Neuronal stem cell (in vitro differentiated cells): ENCODE measurements around the gene LIPT1.

Experiments used
- DNase-seq: peaks from one replicate; pipeline ENCODE4 v3.0.0-alpha.2; 2013; ENCODE audit warnings: low spot score
- H2AFZ ChIP-seq: one replicate; pipeline ENCODE4 v1.6.1; 2013; ENCODE audit warnings: mild to moderate bottlenecking, low read length, inconsistent platforms
- H2AK5ac ChIP-seq: 2 replicates; pipeline ENCODE4 v1.6.1; 2013; ENCODE audit warnings: low read depth, mild to moderate bottlenecking, inconsistent platforms, low read length, moderate library complexity, mixed read lengths
- H2BK120ac ChIP-seq: 2 replicates; pipeline ENCODE4 v1.6.1; 2013; ENCODE audit warnings: low read depth, mild to moderate bottlenecking, inconsistent platforms, low read length, moderate library complexity, mixed read lengths
- H2BK12ac ChIP-seq: one replicate; pipeline ENCODE4 v1.6.1; 2013; ENCODE audit warnings: low read length, inconsistent platforms
- H2BK15ac ChIP-seq: 2 replicates; pipeline ENCODE4 v1.6.1; 2013; ENCODE audit warnings: mild to moderate bottlenecking, low read length, inconsistent platforms, mixed read lengths
- H2BK5ac ChIP-seq: one replicate; pipeline ENCODE4 v1.6.1; 2013; ENCODE audit warnings: inconsistent platforms, mild to moderate bottlenecking, low read length, moderate library complexity
- H3K14ac ChIP-seq: one replicate; pipeline ENCODE4 v1.6.1; 2013; ENCODE audit warnings: low read length, inconsistent platforms
- H3K18ac ChIP-seq: 2 replicates; pipeline ENCODE4 v1.6.1; 2013; ENCODE audit warnings: low read length, inconsistent platforms
- H3K23ac ChIP-seq: 2 replicates; pipeline ENCODE4 v1.6.1; 2013; ENCODE audit warnings: low read depth, mild to moderate bottlenecking, mixed read lengths, low read length, inconsistent platforms; ENCODE audit not compliant: poor library complexity
- H3K27ac ChIP-seq: replicated peaks from 3 replicates; pipeline ENCODE4 v1.5.1; 2013; ENCODE audit warnings: low read length, inconsistent platforms
- H3K27me3 ChIP-seq, 3 experiments: 2 replicates each; pipeline ENCODE4 v1.6.1; 2013; ENCODE audit warnings: low read length in 3 of 3, mild to moderate bottlenecking in 2 of 3, inconsistent platforms in 1 of 3, low read depth in 1 of 3, mixed read lengths in 1 of 3, moderate library complexity in 1 of 3; ENCODE audit not compliant: control insufficient read depth in 3 of 3, insufficient read depth in 3 of 3
- H3K36me3 ChIP-seq, 2 donors: replicated peaks in 1 of 2; 2 replicates each; pipeline ENCODE4 v1.6.1; 2013; ENCODE audit warnings: low read length in 2 of 2; ENCODE audit not compliant: control insufficient read depth in 2 of 2, insufficient read depth in 2 of 2
- H3K4ac ChIP-seq: 2 replicates; pipeline ENCODE4 v1.6.1; 2013; ENCODE audit warnings: inconsistent platforms, mild to moderate bottlenecking, low read length, moderate library complexity
- H3K4me1 ChIP-seq, 2 donors: 1 replicate in 1 of 2; 2 replicates in 1 of 2; pipeline ENCODE4 v1.6.1; 2013; ENCODE audit warnings: low read length in 2 of 2, low read depth in 1 of 2; ENCODE audit not compliant: control insufficient read depth in 2 of 2, insufficient read depth in 1 of 2
- H3K4me2 ChIP-seq: one replicate; pipeline ENCODE4 v1.6.1; 2013; ENCODE audit warnings: mild to moderate bottlenecking, low read length, inconsistent platforms; ENCODE audit not compliant: insufficient read depth, poor library complexity, severe bottlenecking
- H3K4me3 ChIP-seq, 2 donors: 2 replicates each; pipeline ENCODE4 v1.5.1; 2013; ENCODE audit warnings: low read length in 2 of 2, mild to moderate bottlenecking in 2 of 2, inconsistent platforms in 1 of 2, moderate library complexity in 1 of 2
- H3K79me1 ChIP-seq: one replicate; pipeline ENCODE4 v1.6.1; 2013; ENCODE audit warnings: low read depth, mild to moderate bottlenecking, inconsistent platforms, low read length, moderate library complexity
- H3K9ac ChIP-seq: one replicate; pipeline ENCODE4 v1.6.1; 2013; ENCODE audit warnings: mild to moderate bottlenecking, low read depth, low read length, inconsistent platforms; ENCODE audit not compliant: poor library complexity
- H3K9me3 ChIP-seq, 2 donors: replicated peaks in 1 of 2; 2 replicates each; pipeline versions ENCODE3 to v1.6.1; 2013; ENCODE audit warnings: low read length in 2 of 2, mild to moderate bottlenecking in 2 of 2, inconsistent platforms in 1 of 2, low read depth in 1 of 2, mixed read lengths in 1 of 2, moderate library complexity in 1 of 2; ENCODE audit not compliant: control insufficient read depth in 2 of 2, insufficient read depth in 1 of 2
- H4K8ac ChIP-seq: one replicate; pipeline ENCODE4 v1.6.1; 2013; ENCODE audit warnings: low read depth, mild to moderate bottlenecking, inconsistent platforms, low read length, moderate library complexity
- H4K91ac ChIP-seq: one replicate; pipeline ENCODE4 v1.6.1; 2013; ENCODE audit warnings: low read length, low read depth, mild to moderate bottlenecking, inconsistent platforms; ENCODE audit not compliant: poor library complexity
- WGBS, 2 donors: extraction: QIAGEN DNeasy Blood & Tissue Kit; methylation state at CpG; one replicate each; pipeline ENCODE4 v1.1.7; 2013; ENCODE audit warnings: missing lambda C conversion rate in 2 of 2, mixed read lengths in 1 of 2; ENCODE audit not compliant: insufficient read length in 2 of 2, insufficient replicate concordance in 1 of 2; ENCODE audit errors: extremely low coverage in 2 of 2; 5-methylcytosine and 5-hydroxymethylcytosine counted together

The LIPT1 gene

GRCh38 chr2:99180755-99181623, 26.2 kb downstream of the LIPT1 start, which contains the start of the genes MITD1 and MRPL30:
Gene MITD1 (minus strand): TSS chr2:99181058. CDS start chr2:99180981, 77 bp downstream.
Gene MRPL30 (plus strand): TSS chr2:99181184. CDS start chr2:99186204, 5,020 bp downstream.
- Histone ChIP-seq H2AK5ac (no peak within 1 kb of the TSS), H2BK12ac (no peak within 1 kb of the TSS), H3K27me3 (no peaks in the 10 kb centered on the region), H3K23ac (peak within 1 kb of the TSS; percentile 26), H2BK5ac (no peak within 1 kb of the TSS), H3K27ac (peak within 1 kb of the TSS; percentile 80), H3K14ac (no peak within 1 kb of the TSS), H2BK15ac (no peak within 1 kb of the TSS), H3K4me1 (no peaks in the 10 kb centered on the region), H3K9me3 (peaks cover 0 to 4% of the 10 kb centered on the region in 2 donors), H3K79me1 (peaks cover 4% of the 10 kb centered on the region), H3K4ac (no peak within 1 kb of the TSS), H3K4me3 (peak within 1 kb of the TSS; percentile 86 to 95), H3K18ac (peak within 1 kb of the TSS; percentile 66), H3K36me3 (peaks cover 0 to 22% of the 10 kb centered on the region in 2 donors), H2BK120ac (no peak within 1 kb of the TSS), H4K8ac (no peak within 1 kb of the TSS), H4K91ac (peak within 1 kb of the TSS; percentile 47), H3K9ac (peak within 1 kb of the TSS; percentile 87), H2AFZ (peak within 1 kb of the TSS; percentile 87), H3K4me2 (peak within 1 kb of the TSS; percentile 75)
- WGBS, 2 donors, result no CpG with 5 or more reads among the region's 39 CpGs
- peak; percentile 92 for DNase-seq

DNA sequence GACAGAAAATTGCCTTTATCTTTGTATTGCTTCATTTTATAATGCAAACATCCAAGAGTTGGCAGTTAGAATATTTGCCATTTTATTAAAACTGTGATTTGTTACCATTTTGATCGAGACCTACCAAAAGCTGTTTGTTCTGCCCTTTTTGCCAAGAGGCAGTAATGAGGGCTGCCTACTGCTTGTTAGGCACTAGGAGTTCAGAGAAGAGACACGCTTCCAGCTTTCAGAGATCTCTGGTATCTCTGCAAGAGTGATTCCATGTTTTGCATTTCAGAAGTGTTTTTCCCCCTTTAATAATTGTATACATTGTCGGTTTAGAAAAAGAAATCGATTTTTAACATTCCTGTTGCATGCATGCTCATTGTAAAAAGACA, 26.8 kb downstream of the LIPT1 start:
- H3K4ac ChIP-seq, result no peak overlapping the region
- no peak overlapping the region for H3K9ac ChIP-seq
- peaks cover 4% of the 10 kb centered on the region for H3K79me1 ChIP-seq
- H3K27ac ChIP-seq, result no peak overlapping the region
- H3K27me3 ChIP-seq, result no peaks in the 10 kb centered on the region
- no peak overlapping the region for H2BK120ac ChIP-seq
- peaks cover 0 to 4% of the 10 kb centered on the region in 2 donors for H3K9me3 ChIP-seq
- H2BK15ac ChIP-seq, result no peak overlapping the region
- no peak overlapping the region for H4K8ac ChIP-seq
- no peaks in the 10 kb centered on the region for H3K4me1 ChIP-seq
- no peak overlapping the region for H2BK12ac ChIP-seq
- H2AFZ ChIP-seq, result peak overlapping the region; percentile 87
- no peak overlapping the region for H3K14ac ChIP-seq
- peak overlapping the region; percentile 60 for H3K4me2 ChIP-seq
- H2AK5ac ChIP-seq, result no peak overlapping the region
- no CpG with 5 or more reads among the region's 4 CpGs for WGBS, 2 donors
- no peak overlapping the region for H2BK5ac ChIP-seq
- no peak overlapping the region for H3K18ac ChIP-seq
- no peak for DNase-seq
- H4K91ac ChIP-seq, result no peak overlapping the region
- H3K23ac ChIP-seq, result no peak overlapping the region
- peak overlapping the region; percentile 73 to 86 for H3K4me3 ChIP-seq
- peaks cover 0 to 26% of the 10 kb centered on the region in 2 donors for H3K36me3 ChIP-seq

GRCh38 chr2:99183025-99183424, 28.3 kb downstream of the LIPT1 start:
- H3K79me1 ChIP-seq, result peaks cover 4% of the 10 kb centered on the region
- H3K27me3 ChIP-seq, result no peaks in the 10 kb centered on the region
- no peak overlapping the region for H2AFZ ChIP-seq
- H2BK5ac ChIP-seq, result no peak overlapping the region
- no peak overlapping the region for H3K23ac ChIP-seq
- H3K27ac ChIP-seq, result no peak overlapping the region
- no peak overlapping the region for H2BK120ac ChIP-seq
- H3K18ac ChIP-seq, result no peak overlapping the region
- H3K36me3 ChIP-seq, result peaks cover 2 to 29% of the 10 kb centered on the region in 2 donors
- H4K91ac ChIP-seq, result no peak overlapping the region
- no peak overlapping the region for H3K14ac ChIP-seq
- peaks cover 2 to 4% of the 10 kb centered on the region in 2 donors for H3K9me3 ChIP-seq
- no peak overlapping the region for H4K8ac ChIP-seq
- no peak overlapping the region for H2BK15ac ChIP-seq
- DNase-seq, result no peak
- no peak overlapping the region for H3K9ac ChIP-seq
- H2AK5ac ChIP-seq, result no peak overlapping the region
- H3K4me3 ChIP-seq, result no peak overlapping the region
- WGBS, 2 donors, result no CpG with 5 or more reads among the region's 3 CpGs
- no peaks in the 10 kb centered on the region for H3K4me1 ChIP-seq
- H2BK12ac ChIP-seq, result no peak overlapping the region
- H3K4me2 ChIP-seq, result no peak overlapping the region
- no peak overlapping the region for H3K4ac ChIP-seq

DNA sequence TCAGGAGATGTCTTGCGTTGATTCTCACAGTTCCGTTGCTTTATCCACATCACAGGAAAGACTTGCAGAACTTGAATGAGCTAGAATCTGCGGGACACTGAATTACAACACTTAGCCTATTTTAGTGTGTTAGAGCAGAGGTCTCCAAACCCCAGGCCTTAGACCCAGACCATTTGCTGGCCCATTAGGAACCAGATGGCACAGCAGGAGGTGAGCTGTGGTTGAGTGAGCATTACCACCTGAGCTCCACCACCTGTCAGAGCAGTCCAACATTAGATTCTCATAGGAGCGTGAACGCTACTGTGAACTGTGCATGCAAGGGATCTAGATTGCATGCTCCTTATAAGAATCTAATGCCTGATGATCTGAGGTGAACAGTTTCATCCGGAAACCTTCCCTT, 30.0 kb downstream of the LIPT1 start:
- Histone ChIP-seq H4K91ac (no peak overlapping the region), H3K9me3 (peaks cover 2 to 4% of the 10 kb centered on the region in 2 donors), H2BK5ac (no peak overlapping the region), H2AFZ (no peak overlapping the region), H3K18ac (no peak overlapping the region), H3K14ac (no peak overlapping the region), H3K4me2 (no peak overlapping the region), H3K27ac (no peak overlapping the region), H2AK5ac (no peak overlapping the region), H2BK15ac (no peak overlapping the region), H3K9ac (peak overlapping the region; percentile 12), H4K8ac (no peak overlapping the region), H3K4me1 (no peaks in the 10 kb centered on the region), H3K4ac (no peak overlapping the region), H3K23ac (no peak overlapping the region), H3K27me3 (no peaks in the 10 kb centered on the region), H3K4me3 (no peak overlapping the region), H3K36me3 (peaks cover 4 to 47% of the 10 kb centered on the region in 2 donors), H2BK120ac (no peak overlapping the region), H3K79me1 (peaks cover 4% of the 10 kb centered on the region), H2BK12ac (no peak overlapping the region)
- no peak for DNase-seq
- WGBS, 2 donors, result no CpG with 5 or more reads among the region's 6 CpGs
